Parathyroid adenoma (tissue), 2 donors: ENCODE results near the gene WNT9B.

Experiments
- H2AFZ ChIP-seq: fragments of 300-600 bp; sonication (generic); one replicate; pipeline ENCODE4 v1.7.0; 2017; ENCODE audit warnings: antibody characterized with exemption, mild to moderate bottlenecking
- H3K27ac ChIP-seq: fragments of 300-600 bp; sonication (generic); one replicate; pipeline ENCODE4 v1.7.0; 2017
- H3K27me3 ChIP-seq: fragments of 300-600 bp; sonication (generic); one replicate; pipeline ENCODE4 v1.7.0; 2017; ENCODE audit warnings: low read length; ENCODE audit not compliant: control insufficient read depth, insufficient read depth
- H3K36me3 ChIP-seq: fragments of 300-600 bp; sonication (generic); one replicate; pipeline ENCODE4 v1.7.0; 2017; ENCODE audit warnings: low read length; ENCODE audit not compliant: control insufficient read depth, insufficient read depth
- H3K4me1 ChIP-seq: fragments of 300-600 bp; sonication (generic); one replicate; pipeline ENCODE4 v1.7.0; 2017; ENCODE audit warnings: control low read depth
- H3K4me2 ChIP-seq: fragments of 300-600 bp; sonication (generic); one replicate; pipeline ENCODE4 v1.7.0; 2017; ENCODE audit warnings: low read length
- H3K4me3 ChIP-seq: fragments of 300-600 bp; sonication (generic); one replicate; pipeline ENCODE4 v1.7.0; 2017; ENCODE audit warnings: low read depth, low read length
- H3K79me2 ChIP-seq: fragments of 300-600 bp; sonication (generic); one replicate; pipeline ENCODE4 v1.7.0; 2017; ENCODE audit warnings: control low read depth
- H3K9ac ChIP-seq: fragments of 300-600 bp; sonication (generic); one replicate; pipeline ENCODE4 v1.7.0; 2017; ENCODE audit warnings: mild to moderate bottlenecking
- H3K9me3 ChIP-seq: fragments of 300-600 bp; sonication (generic); one replicate; pipeline ENCODE4 v1.7.0; 2017; ENCODE audit warnings: low read length; ENCODE audit not compliant: control insufficient read depth
- CTCF ChIP-seq: fragments of 300-600 bp; sonication (generic); IDR thresholded peaks from one replicate; pipeline ENCODE4 v1.7.0; 2017; ENCODE audit warnings: antibody characterized with exemption, mild to moderate bottlenecking
- donor health status: primary hyperparathyroidism.

The WNT9B gene

GRCh38 chr17:46922487-46922803 lies 71.1 kb downstream of the WNT9B start:
- peak overlapping the region; percentile 74 for H2AFZ ChIP-seq
- H3K4me2 ChIP-seq, result peak overlapping the region; percentile 99
- H3K27me3 ChIP-seq, result no peaks in the 10 kb centered on the region
- no peaks in the 10 kb centered on the region for H3K36me3 ChIP-seq
- H3K27ac ChIP-seq, result peak overlapping the region; percentile 81
- peaks cover 34% of the 10 kb centered on the region for H3K79me2 ChIP-seq
- no peak for TF ChIP-seq CTCF
- no peaks in the 10 kb centered on the region for H3K9me3 ChIP-seq
- peaks cover 6% of the 10 kb centered on the region for H3K4me1 ChIP-seq
- H3K4me3 ChIP-seq, result peak overlapping the region; percentile 98
- H3K9ac ChIP-seq, result no peak overlapping the region

GRCh38 chr17:46922804-46923635 lies 71.6 kb downstream of the WNT9B start, which contains the start of gene GOSR2:
GOSR2 (plus strand) TSS chr17:46923160; CDS start chr17:46923193, 33 bp downstream.
- peak within 1 kb of the TSS; percentile 74 for H2AFZ ChIP-seq
- H3K4me2 ChIP-seq, result peak within 1 kb of the TSS; percentile 99
- no peak for TF ChIP-seq CTCF
- peaks cover 40% of the 10 kb centered on the region for H3K79me2 ChIP-seq
- peak within 1 kb of the TSS; percentile 98 for H3K4me3 ChIP-seq
- H3K27me3 ChIP-seq, result no peaks in the 10 kb centered on the region
- H3K36me3 ChIP-seq, result no peaks in the 10 kb centered on the region
- H3K4me1 ChIP-seq, result peaks cover 6% of the 10 kb centered on the region
- no peaks in the 10 kb centered on the region for H3K9me3 ChIP-seq
- peak within 1 kb of the TSS; percentile 81 for H3K27ac ChIP-seq
- H3K9ac ChIP-seq, result peak within 1 kb of the TSS; percentile 58

GRCh38 chr17:46925185-46925868 lies 73.9 kb downstream of the WNT9B start:
- Histone ChIP-seq H3K27ac (no peak overlapping the region), H3K4me1 (peaks cover 11% of the 10 kb centered on the region), H3K9ac (no peak overlapping the region), H3K27me3 (no peaks in the 10 kb centered on the region), H3K4me2 (no peak overlapping the region), H3K36me3 (no peaks in the 10 kb centered on the region), H3K4me3 (no peak overlapping the region), H3K9me3 (no peaks in the 10 kb centered on the region), H2AFZ (no peak overlapping the region), H3K79me2 (peaks cover 52% of the 10 kb centered on the region)
- TF ChIP-seq CTCF, result no peak

DNA sequence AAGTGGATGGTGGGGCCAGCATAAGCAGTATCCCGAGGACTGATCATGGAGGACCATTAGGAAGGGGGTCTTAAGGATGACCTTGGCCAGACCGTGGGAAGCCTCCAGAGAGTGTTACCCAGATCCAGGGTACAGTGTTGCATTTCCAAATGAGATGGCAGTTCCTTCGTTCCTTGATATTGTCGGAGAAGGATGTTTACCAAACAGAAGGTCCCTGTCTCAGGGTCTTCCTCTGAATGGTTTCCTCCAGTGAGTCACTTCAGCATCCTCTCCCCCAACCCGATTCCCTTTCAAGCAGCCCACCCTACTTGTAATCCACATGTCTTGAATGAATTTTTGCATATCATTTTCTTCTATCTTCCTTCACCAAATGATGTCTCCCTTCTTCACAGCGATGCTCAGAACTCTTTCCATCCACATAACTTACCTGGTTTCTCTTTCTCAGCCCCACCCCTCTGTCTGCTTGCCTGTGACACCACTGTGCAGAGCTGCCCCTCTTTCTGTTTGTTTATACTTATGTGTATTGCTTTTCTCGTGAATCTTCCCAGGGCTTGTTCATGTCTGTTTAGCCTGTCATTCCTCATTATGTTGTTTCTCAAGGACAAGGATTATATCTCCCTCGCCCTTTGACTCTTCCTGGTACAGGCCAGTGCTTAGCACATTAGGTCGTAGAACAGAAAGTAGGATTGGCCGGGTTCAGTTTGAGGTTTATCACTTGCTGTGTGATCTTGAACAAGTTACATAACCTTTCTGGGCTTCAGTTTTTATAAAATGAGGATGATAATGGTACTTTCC lies 77.3 kb downstream of the WNT9B start:
- H3K4me3 ChIP-seq, result no peak overlapping the region

More for the DNA sequence above, 77.3 kb downstream of the WNT9B start:
- Histone ChIP-seq H3K79me2 (peaks cover 48% of the 10 kb centered on the region), H3K4me2 (no peak overlapping the region), H3K27me3 (no peaks in the 10 kb centered on the region), H3K9ac (no peak overlapping the region), H3K36me3 (no peaks in the 10 kb centered on the region), H3K9me3 (no peaks in the 10 kb centered on the region), H2AFZ (no peak overlapping the region), H3K27ac (no peak overlapping the region), H3K4me1 (peaks cover 11% of the 10 kb centered on the region)
- no peak for TF ChIP-seq CTCF
